OCI-LY1 (cell line): ENCODE results near the gene MRTFA.

Experiments
- H2AFZ ChIP-seq: fragments of 200-600 bp; sonication (generic), shearing (Covaris generic); 2 replicates; pipeline ENCODE4 v1.6.0; 2014; ENCODE audit warnings: antibody characterized with exemption, mild to moderate bottlenecking, low read length
- H3F3A ChIP-seq: fragments of 200-600 bp; sonication (generic), shearing (Covaris generic); 2 replicates; pipeline ENCODE4 v1.6.0; 2014; ENCODE audit warnings: mild to moderate bottlenecking, antibody characterized with exemption, low read length, moderate library complexity; ENCODE audit not compliant: insufficient read depth
- H3K27ac ChIP-seq: fragments of 200-600 bp; sonication (generic); 2 replicates; pipeline ENCODE4 v1.5.1; 2014; ENCODE audit warnings: low read length, mixed run types, mild to moderate bottlenecking, low read depth; ENCODE audit not compliant: poor library complexity, severe bottlenecking
- H3K27me3 ChIP-seq: fragments of 200-600 bp; sonication (generic); 2 replicates; pipeline ENCODE4 v1.6.0; 2014; ENCODE audit warnings: antibody characterized with exemption, mild to moderate bottlenecking, low read length, moderate library complexity; ENCODE audit not compliant: insufficient read depth
- H3K36me3 ChIP-seq: fragments of 200-600 bp; sonication (generic); 2 replicates; pipeline ENCODE4 v1.6.1; 2014; ENCODE audit warnings: mild to moderate bottlenecking, antibody characterized with exemption, low read length, moderate library complexity, mixed read lengths; ENCODE audit not compliant: insufficient read depth
- H3K4me1 ChIP-seq: fragments of 200-600 bp; sonication (generic); 2 replicates; pipeline ENCODE4 v1.5.1; 2014; ENCODE audit warnings: mild to moderate bottlenecking, low read length, moderate library complexity; ENCODE audit not compliant: insufficient read depth, severe bottlenecking
- H3K4me2 ChIP-seq: fragments of 200-600 bp; sonication (generic), shearing (Covaris generic); 2 replicates; pipeline ENCODE4 v1.6.1; 2014; ENCODE audit warnings: low read length
- H3K4me3 ChIP-seq: fragments of 200-600 bp; sonication (generic); 2 replicates; pipeline ENCODE4 v1.5.1; 2014; ENCODE audit warnings: low read length, low read depth, mild to moderate bottlenecking, mixed read lengths; ENCODE audit not compliant: poor library complexity, severe bottlenecking
- H3K79me2 ChIP-seq: fragments of 200-600 bp; shearing (Covaris generic); 2 replicates; pipeline ENCODE4 v1.6.1; 2016; ENCODE audit warnings: mixed run types, low read length, mixed read lengths; ENCODE audit not compliant: insufficient read depth
- H3K9ac ChIP-seq: fragments of 200-600 bp; sonication (generic), shearing (Covaris generic); 2 replicates; pipeline ENCODE4 v1.6.1; 2014; ENCODE audit warnings: mild to moderate bottlenecking, low read length, mixed read lengths
- H3K9me2 ChIP-seq: fragments of 200-600 bp; sonication (generic), shearing (Covaris generic); 2 replicates; pipeline ENCODE4 v1.6.1; 2014; ENCODE audit warnings: low read depth, mild to moderate bottlenecking, low read length, mixed read lengths
- H3K9me3 ChIP-seq: fragments of 200-600 bp; shearing (Covaris generic); 2 replicates; pipeline ENCODE4 v1.6.1; 2014; ENCODE audit warnings: low read length, mixed read lengths
- H4K20me1 ChIP-seq: fragments of 200-600 bp; sonication (generic), shearing (Covaris generic); 2 replicates; pipeline ENCODE4 v1.6.0; 2016; ENCODE audit warnings: mild to moderate bottlenecking, low read length; ENCODE audit not compliant: insufficient read depth
- EZH2 ChIP-seq: fragments of 200-600 bp; sonication (generic), shearing (Covaris generic); IDR thresholded peaks from 2 replicates; pipeline ENCODE4 v1.8.0; 2017; ENCODE audit warnings: borderline replicate concordance, mixed run types, mild to moderate bottlenecking, antibody characterized with exemption, low read length, moderate library complexity, mixed read lengths
- TF ChIP-seq, protein P1 (sequence below): fragments of 200-600 bp; sonication (generic), shearing (Covaris generic); IDR thresholded peaks from 2 replicates; pipeline ENCODE4 v1.5.1; 2017; ENCODE audit warnings: mild to moderate bottlenecking, antibody characterized with exemption, low read length, moderate library complexity, mixed read lengths

The MRTFA gene

DNA sequence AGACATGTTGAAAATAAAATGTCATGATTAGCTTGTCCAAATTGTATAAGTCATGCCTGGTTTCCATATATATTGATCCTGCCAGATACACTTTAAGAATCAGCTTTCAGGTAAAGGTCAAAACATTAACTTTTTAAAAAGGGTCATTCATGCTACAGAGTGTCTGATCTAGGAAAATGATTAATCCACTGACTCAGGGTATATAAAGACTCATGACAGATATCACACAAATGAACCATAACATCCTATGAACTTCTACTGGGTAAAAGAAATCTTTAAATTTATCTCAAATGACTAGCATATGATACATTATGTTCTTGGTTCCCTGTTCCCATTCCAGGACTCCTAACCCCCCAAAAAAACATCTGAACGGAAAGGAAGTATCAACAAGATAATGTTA, 11.7 kb downstream of the MRTFA start:
- Histone ChIP-seq H3K79me2 (peaks cover 43% of the 10 kb centered on the region), H3K27ac (no peak overlapping the region), H3K9ac (no peak overlapping the region), H3K4me2 (no peak overlapping the region), H3F3A (no peaks in the 10 kb centered on the region), H3K9me3 (no peaks in the 10 kb centered on the region), H3K4me3 (no peak overlapping the region), H3K36me3 (no peaks in the 10 kb centered on the region), H4K20me1 (no peaks in the 10 kb centered on the region), H3K4me1 (peaks cover 22% of the 10 kb centered on the region), H3K9me2 (no peaks in the 10 kb centered on the region), H2AFZ (no peak overlapping the region), H3K27me3 (no peaks in the 10 kb centered on the region)
- TF ChIP-seq, protein P1, sequence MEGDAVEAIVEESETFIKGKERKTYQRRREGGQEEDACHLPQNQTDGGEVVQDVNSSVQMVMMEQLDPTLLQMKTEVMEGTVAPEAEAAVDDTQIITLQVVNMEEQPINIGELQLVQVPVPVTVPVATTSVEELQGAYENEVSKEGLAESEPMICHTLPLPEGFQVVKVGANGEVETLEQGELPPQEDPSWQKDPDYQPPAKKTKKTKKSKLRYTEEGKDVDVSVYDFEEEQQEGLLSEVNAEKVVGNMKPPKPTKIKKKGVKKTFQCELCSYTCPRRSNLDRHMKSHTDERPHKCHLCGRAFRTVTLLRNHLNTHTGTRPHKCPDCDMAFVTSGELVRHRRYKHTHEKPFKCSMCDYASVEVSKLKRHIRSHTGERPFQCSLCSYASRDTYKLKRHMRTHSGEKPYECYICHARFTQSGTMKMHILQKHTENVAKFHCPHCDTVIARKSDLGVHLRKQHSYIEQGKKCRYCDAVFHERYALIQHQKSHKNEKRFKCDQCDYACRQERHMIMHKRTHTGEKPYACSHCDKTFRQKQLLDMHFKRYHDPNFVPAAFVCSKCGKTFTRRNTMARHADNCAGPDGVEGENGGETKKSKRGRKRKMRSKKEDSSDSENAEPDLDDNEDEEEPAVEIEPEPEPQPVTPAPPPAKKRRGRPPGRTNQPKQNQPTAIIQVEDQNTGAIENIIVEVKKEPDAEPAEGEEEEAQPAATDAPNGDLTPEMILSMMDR: no peak
- no peak for TF ChIP-seq EZH2

DNA sequence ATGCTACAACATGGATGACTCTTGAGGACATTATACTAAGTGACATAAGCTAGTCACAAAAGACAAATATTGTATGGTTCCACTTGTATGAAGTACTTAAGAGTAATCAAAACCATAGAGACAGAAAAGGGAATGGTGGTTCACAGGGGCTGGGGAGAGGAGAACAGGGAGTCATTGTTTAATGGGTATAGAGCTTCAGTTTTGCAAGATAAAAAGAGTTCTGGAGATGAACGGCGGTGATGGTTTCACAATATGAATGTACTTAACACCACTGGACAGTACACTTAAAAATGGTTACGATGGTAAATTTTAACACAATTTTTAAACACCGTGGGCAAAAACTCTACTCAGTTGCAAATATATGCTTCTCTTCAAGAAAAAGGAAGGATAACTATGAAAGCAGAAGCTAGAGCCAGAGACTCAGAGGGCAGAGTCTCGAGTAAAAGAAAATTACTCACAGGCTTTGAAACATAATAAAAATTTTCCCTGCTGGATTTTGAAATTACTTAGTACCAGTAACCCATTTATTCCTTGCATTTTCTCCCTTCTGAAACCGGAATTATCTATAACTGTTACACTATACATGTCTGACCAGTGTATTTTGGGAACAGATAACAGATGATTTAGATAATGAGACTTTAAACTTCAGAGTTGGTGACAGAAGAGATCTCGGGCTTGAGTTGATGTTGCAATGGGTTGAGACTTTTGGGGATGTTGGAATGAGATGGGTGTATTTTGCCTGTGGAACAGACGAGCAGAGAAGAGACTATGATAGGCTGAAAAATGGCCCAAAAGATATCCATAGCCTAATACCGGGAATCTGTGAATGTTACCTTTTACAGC, 15.0 kb downstream of the MRTFA start:
- H3K36me3 ChIP-seq: no peaks in the 10 kb centered on the region
- peaks cover 19% of the 10 kb centered on the region for H3K79me2 ChIP-seq
- no peaks in the 10 kb centered on the region for H3K27me3 ChIP-seq
- H3K9ac ChIP-seq: no peak overlapping the region
- no peaks in the 10 kb centered on the region for H3K9me2 ChIP-seq
- no peak overlapping the region for H2AFZ ChIP-seq
- no peak overlapping the region for H3K27ac ChIP-seq
- peaks cover 3% of the 10 kb centered on the region for H3K4me1 ChIP-seq
- no peaks in the 10 kb centered on the region for H3F3A ChIP-seq
- H3K9me3 ChIP-seq: no peaks in the 10 kb centered on the region
- no peak overlapping the region for H3K4me3 ChIP-seq
- H4K20me1 ChIP-seq: no peaks in the 10 kb centered on the region
- TF ChIP-seq EZH2: no peak
- TF ChIP-seq, protein P1: no peak
- H3K4me2 ChIP-seq: no peak overlapping the region

DNA sequence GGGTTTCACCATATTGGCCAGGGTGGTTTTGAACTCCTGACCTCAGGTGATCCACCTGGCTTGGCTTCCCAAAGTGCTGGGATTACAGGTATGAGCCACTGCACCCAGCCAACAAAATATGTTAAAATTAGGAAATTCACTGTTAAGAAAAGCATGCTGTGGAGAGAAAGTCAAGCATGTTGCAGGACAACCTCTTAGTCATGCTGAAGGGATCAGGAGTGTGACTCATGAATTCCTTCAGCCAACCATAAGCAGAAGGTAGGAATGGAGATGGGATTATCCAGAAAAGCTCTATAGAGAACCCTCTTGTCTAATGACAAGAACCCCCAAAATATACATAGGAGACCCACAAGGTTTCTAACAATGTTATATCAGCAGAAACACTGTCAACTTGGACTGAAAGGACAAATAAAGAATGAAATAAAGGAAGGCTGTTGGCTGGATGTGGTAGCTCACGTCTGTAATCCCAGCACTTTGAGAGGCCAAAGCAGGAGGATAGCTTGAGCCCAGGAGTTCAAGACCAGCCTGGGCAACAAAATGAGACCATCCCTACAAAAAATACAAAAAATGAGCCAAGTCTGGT, 16.0 kb downstream of the MRTFA start:
- H3K27me3 ChIP-seq: no peaks in the 10 kb centered on the region
- no peak overlapping the region for H3K9ac ChIP-seq
- H3K27ac ChIP-seq: no peak overlapping the region
- no peaks in the 10 kb centered on the region for H3F3A ChIP-seq
- H4K20me1 ChIP-seq: no peaks in the 10 kb centered on the region
- H3K9me2 ChIP-seq: no peaks in the 10 kb centered on the region
- H3K4me1 ChIP-seq: peaks cover 3% of the 10 kb centered on the region
- H3K79me2 ChIP-seq: peaks cover 11% of the 10 kb centered on the region
- H3K9me3 ChIP-seq: no peaks in the 10 kb centered on the region
- TF ChIP-seq, protein P1: no peak
- no peak for TF ChIP-seq EZH2
- H3K4me3 ChIP-seq: no peak overlapping the region
- no peak overlapping the region for H2AFZ ChIP-seq
- no peak overlapping the region for H3K4me2 ChIP-seq
- no peaks in the 10 kb centered on the region for H3K36me3 ChIP-seq
